OCI-LY1 (cell line): ENCODE data around the gene ALDH1A1.

Source experiments
- H2AFZ ChIP-seq: fragments of 200-600 bp; sonication (generic), shearing (Covaris generic); 2 replicates; pipeline ENCODE4 v1.6.0; 2014; ENCODE audit warnings: antibody characterized with exemption, mild to moderate bottlenecking, low read length
- H3F3A ChIP-seq: fragments of 200-600 bp; sonication (generic), shearing (Covaris generic); 2 replicates; pipeline ENCODE4 v1.6.0; 2014; ENCODE audit warnings: mild to moderate bottlenecking, antibody characterized with exemption, low read length, moderate library complexity; ENCODE audit not compliant: insufficient read depth
- H3K27ac ChIP-seq: fragments of 200-600 bp; sonication (generic); 2 replicates; pipeline ENCODE4 v1.5.1; 2014; ENCODE audit warnings: low read length, mixed run types, mild to moderate bottlenecking, low read depth; ENCODE audit not compliant: poor library complexity, severe bottlenecking
- H3K27me3 ChIP-seq: fragments of 200-600 bp; sonication (generic); 2 replicates; pipeline ENCODE4 v1.6.0; 2014; ENCODE audit warnings: antibody characterized with exemption, mild to moderate bottlenecking, low read length, moderate library complexity; ENCODE audit not compliant: insufficient read depth
- H3K36me3 ChIP-seq: fragments of 200-600 bp; sonication (generic); 2 replicates; pipeline ENCODE4 v1.6.1; 2014; ENCODE audit warnings: mild to moderate bottlenecking, antibody characterized with exemption, low read length, moderate library complexity, mixed read lengths; ENCODE audit not compliant: insufficient read depth
- H3K4me1 ChIP-seq: fragments of 200-600 bp; sonication (generic); 2 replicates; pipeline ENCODE4 v1.5.1; 2014; ENCODE audit warnings: mild to moderate bottlenecking, low read length, moderate library complexity; ENCODE audit not compliant: insufficient read depth, severe bottlenecking
- H3K4me2 ChIP-seq: fragments of 200-600 bp; sonication (generic), shearing (Covaris generic); 2 replicates; pipeline ENCODE4 v1.6.1; 2014; ENCODE audit warnings: low read length
- H3K4me3 ChIP-seq: fragments of 200-600 bp; sonication (generic); 2 replicates; pipeline ENCODE4 v1.5.1; 2014; ENCODE audit warnings: low read length, low read depth, mild to moderate bottlenecking, mixed read lengths; ENCODE audit not compliant: poor library complexity, severe bottlenecking
- H3K79me2 ChIP-seq: fragments of 200-600 bp; shearing (Covaris generic); 2 replicates; pipeline ENCODE4 v1.6.1; 2016; ENCODE audit warnings: mixed run types, low read length, mixed read lengths; ENCODE audit not compliant: insufficient read depth
- H3K9ac ChIP-seq: fragments of 200-600 bp; sonication (generic), shearing (Covaris generic); 2 replicates; pipeline ENCODE4 v1.6.1; 2014; ENCODE audit warnings: mild to moderate bottlenecking, low read length, mixed read lengths
- H3K9me2 ChIP-seq: fragments of 200-600 bp; sonication (generic), shearing (Covaris generic); 2 replicates; pipeline ENCODE4 v1.6.1; 2014; ENCODE audit warnings: low read depth, mild to moderate bottlenecking, low read length, mixed read lengths
- H3K9me3 ChIP-seq: fragments of 200-600 bp; shearing (Covaris generic); 2 replicates; pipeline ENCODE4 v1.6.1; 2014; ENCODE audit warnings: low read length, mixed read lengths
- H4K20me1 ChIP-seq: fragments of 200-600 bp; sonication (generic), shearing (Covaris generic); 2 replicates; pipeline ENCODE4 v1.6.0; 2016; ENCODE audit warnings: mild to moderate bottlenecking, low read length; ENCODE audit not compliant: insufficient read depth
- CTCF ChIP-seq: fragments of 200-600 bp; sonication (generic), shearing (Covaris generic); IDR thresholded peaks from 2 replicates; pipeline ENCODE4 v1.5.1; 2017; ENCODE audit warnings: mild to moderate bottlenecking, antibody characterized with exemption, low read length, moderate library complexity, mixed read lengths
- EZH2 ChIP-seq: fragments of 200-600 bp; sonication (generic), shearing (Covaris generic); IDR thresholded peaks from 2 replicates; pipeline ENCODE4 v1.8.0; 2017; ENCODE audit warnings: borderline replicate concordance, mixed run types, mild to moderate bottlenecking, antibody characterized with exemption, low read length, moderate library complexity, mixed read lengths

ALDH1A1 gene

GRCh38 chr9:72952381-72952690, 517 bp downstream of the ALDH1A1 start:
- Histone ChIP-seq H3K9me2 (no peaks in the 10 kb centered on the region), H4K20me1 (no peaks in the 10 kb centered on the region), H3K9me3 (no peaks in the 10 kb centered on the region), H2AFZ (no peak overlapping the region), H3K9ac (no peak overlapping the region), H3K27me3 (no peaks in the 10 kb centered on the region), H3K36me3 (no peaks in the 10 kb centered on the region), H3K4me3 (no peak overlapping the region), H3K4me1 (no peaks in the 10 kb centered on the region), H3K4me2 (no peak overlapping the region), H3F3A (no peaks in the 10 kb centered on the region), H3K27ac (no peak overlapping the region), H3K79me2 (no peaks in the 10 kb centered on the region)
- TF ChIP-seq CTCF = no peak
- no peak for TF ChIP-seq EZH2

GRCh38 chr9:72951520-72952380, 1.1 kb downstream of the ALDH1A1 start:
- no peaks in the 10 kb centered on the region for H3F3A ChIP-seq
- no peaks in the 10 kb centered on the region for H3K9me2 ChIP-seq
- H3K27me3 ChIP-seq = no peaks in the 10 kb centered on the region
- no peak overlapping the region for H3K4me3 ChIP-seq
- H3K36me3 ChIP-seq = no peaks in the 10 kb centered on the region
- H3K4me2 ChIP-seq = no peak overlapping the region
- no peaks in the 10 kb centered on the region for H3K9me3 ChIP-seq
- H3K4me1 ChIP-seq = no peaks in the 10 kb centered on the region
- H4K20me1 ChIP-seq = no peaks in the 10 kb centered on the region
- no peaks in the 10 kb centered on the region for H3K79me2 ChIP-seq
- no peak overlapping the region for H3K27ac ChIP-seq
- TF ChIP-seq CTCF = no peak
- no peak for TF ChIP-seq EZH2
- no peak overlapping the region for H2AFZ ChIP-seq
- no peak overlapping the region for H3K9ac ChIP-seq

- H3K36me3 ChIP-seq = no peaks in the 10 kb centered on the region
- no peak overlapping the region for H3K4me3 ChIP-seq
- no peaks in the 10 kb centered on the region for H3K4me1 ChIP-seq
- TF ChIP-seq CTCF (no peak), EZH2 (no peak)
- H3K9me3 ChIP-seq = no peaks in the 10 kb centered on the region
- H3K4me2 ChIP-seq = no peak overlapping the region
- no peaks in the 10 kb centered on the region for H3K79me2 ChIP-seq
- no peaks in the 10 kb centered on the region for H3K27me3 ChIP-seq
- no peak overlapping the region for H2AFZ ChIP-seq
- H3K9me2 ChIP-seq = no peaks in the 10 kb centered on the region
- H3K9ac ChIP-seq = no peak overlapping the region
- H3F3A ChIP-seq = no peaks in the 10 kb centered on the region
- H3K27ac ChIP-seq = no peak overlapping the region
- no peaks in the 10 kb centered on the region for H4K20me1 ChIP-seq
Observed at GRCh38 chr9:72950875-72951442, 1.9 kb downstream of the ALDH1A1 start.
